ENCODE measurements around the gene DLG2.

Gene DLG2

DNA sequence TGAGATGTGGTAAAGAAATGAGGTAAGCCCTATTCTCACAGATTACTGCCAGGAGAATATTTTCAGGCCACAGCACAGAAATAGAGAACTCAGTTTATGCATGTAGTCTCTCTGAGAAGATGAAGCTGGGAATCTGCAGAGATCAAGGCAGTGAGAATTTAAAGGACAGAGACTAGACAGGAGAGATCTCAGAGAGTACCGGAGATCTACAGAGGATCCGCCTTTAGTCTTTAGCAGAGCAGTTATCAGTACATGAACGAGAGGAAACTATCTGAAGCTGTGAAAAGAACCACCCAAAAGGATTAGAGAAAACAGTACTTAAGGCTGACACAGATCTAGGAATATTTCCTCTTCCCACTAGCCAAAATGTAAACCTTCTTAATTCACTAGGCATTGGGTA is 101.5 kb downstream of the DLG2 start:
- no peak overlapping the region for H3K4me3 ChIP-seq (replicated peaks; ENCODE audit: insufficient read depth, low read length)
- no peaks in the 10 kb centered on the region for H3K27me3 ChIP-seq (ENCODE audit: insufficient read depth, poor library complexity, severe bottlenecking)
- TF ChIP-seq, protein P1, sequence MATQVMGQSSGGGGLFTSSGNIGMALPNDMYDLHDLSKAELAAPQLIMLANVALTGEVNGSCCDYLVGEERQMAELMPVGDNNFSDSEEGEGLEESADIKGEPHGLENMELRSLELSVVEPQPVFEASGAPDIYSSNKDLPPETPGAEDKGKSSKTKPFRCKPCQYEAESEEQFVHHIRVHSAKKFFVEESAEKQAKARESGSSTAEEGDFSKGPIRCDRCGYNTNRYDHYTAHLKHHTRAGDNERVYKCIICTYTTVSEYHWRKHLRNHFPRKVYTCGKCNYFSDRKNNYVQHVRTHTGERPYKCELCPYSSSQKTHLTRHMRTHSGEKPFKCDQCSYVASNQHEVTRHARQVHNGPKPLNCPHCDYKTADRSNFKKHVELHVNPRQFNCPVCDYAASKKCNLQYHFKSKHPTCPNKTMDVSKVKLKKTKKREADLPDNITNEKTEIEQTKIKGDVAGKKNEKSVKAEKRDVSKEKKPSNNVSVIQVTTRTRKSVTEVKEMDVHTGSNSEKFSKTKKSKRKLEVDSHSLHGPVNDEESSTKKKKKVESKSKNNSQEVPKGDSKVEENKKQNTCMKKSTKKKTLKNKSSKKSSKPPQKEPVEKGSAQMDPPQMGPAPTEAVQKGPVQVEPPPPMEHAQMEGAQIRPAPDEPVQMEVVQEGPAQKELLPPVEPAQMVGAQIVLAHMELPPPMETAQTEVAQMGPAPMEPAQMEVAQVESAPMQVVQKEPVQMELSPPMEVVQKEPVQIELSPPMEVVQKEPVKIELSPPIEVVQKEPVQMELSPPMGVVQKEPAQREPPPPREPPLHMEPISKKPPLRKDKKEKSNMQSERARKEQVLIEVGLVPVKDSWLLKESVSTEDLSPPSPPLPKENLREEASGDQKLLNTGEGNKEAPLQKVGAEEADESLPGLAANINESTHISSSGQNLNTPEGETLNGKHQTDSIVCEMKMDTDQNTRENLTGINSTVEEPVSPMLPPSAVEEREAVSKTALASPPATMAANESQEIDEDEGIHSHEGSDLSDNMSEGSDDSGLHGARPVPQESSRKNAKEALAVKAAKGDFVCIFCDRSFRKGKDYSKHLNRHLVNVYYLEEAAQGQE (IDR thresholded peaks at IDR 0.05; ENCODE audit: insufficient replicate concordance, low read depth), result no peak
- TF ChIP-seq POLR2AphosphoS5 (IDR thresholded peaks at IDR 0.05; ENCODE audit: low read depth) (no peak), GABPA (IDR thresholded peaks at IDR 0.05; ENCODE audit: low read depth) (no peak), CTCF (IDR thresholded peaks at IDR 0.05; ENCODE audit: insufficient read depth, low read length) (no peak), SPI1 (IDR thresholded peaks at IDR 0.05; ENCODE audit: borderline replicate concordance, low read depth) (no peak)
- no peak overlapping the region for H3K27ac ChIP-seq (replicated peaks)
- DNase-seq (ENCODE audit: low read depth in 1 of 2, low spot score in 1 of 2), result no peak

- DNase-seq (ENCODE audit: low read depth in 1 of 2, low spot score in 1 of 2), result no peak
- TF ChIP-seq SPI1 (IDR thresholded peaks at IDR 0.05; ENCODE audit: borderline replicate concordance, low read depth), result peak; percentile 95
- no peak for TF ChIP-seq POLR2AphosphoS5 (IDR thresholded peaks at IDR 0.05; ENCODE audit: low read depth)
- TF ChIP-seq CTCF (IDR thresholded peaks at IDR 0.05; ENCODE audit: insufficient read depth, low read length), result no peak
- TF ChIP-seq, protein P1 (IDR thresholded peaks at IDR 0.05; ENCODE audit: insufficient replicate concordance, low read depth), result no peak
- TF ChIP-seq GABPA (IDR thresholded peaks at IDR 0.05; ENCODE audit: low read depth), result no peak
- H3K4me3 ChIP-seq (replicated peaks; ENCODE audit: insufficient read depth, low read length), result no peak overlapping the region
- H3K27ac ChIP-seq (replicated peaks), result no peak overlapping the region
- H3K27me3 ChIP-seq (ENCODE audit: insufficient read depth, poor library complexity, severe bottlenecking), result no peaks in the 10 kb centered on the region
Observed at GRCh38 chr11:85517272-85517671, 109.9 kb downstream of the DLG2 start.

DNA sequence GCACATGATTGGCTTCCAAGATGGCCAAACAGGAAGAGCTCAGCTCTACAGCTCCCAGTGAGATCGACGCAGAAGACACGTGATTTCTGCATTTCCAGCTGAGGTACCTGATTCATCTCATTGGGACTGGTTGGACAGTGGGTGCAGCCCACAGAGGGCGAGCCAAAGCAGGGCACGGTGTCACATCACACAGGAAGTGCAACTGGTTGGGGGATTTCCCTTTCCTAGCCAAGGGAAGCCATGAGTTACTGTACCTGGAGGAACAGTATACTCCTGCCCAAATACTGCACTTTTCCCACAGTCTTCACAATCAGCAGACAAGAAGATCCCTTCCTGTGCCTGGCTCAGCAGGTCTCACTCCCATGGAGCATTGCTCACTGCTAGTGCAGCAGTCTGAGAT is 131.2 kb downstream of the DLG2 start:
- TF ChIP-seq GABPA (IDR thresholded peaks at IDR 0.05; ENCODE audit: low read depth) (no peak), SPI1 (IDR thresholded peaks at IDR 0.05; ENCODE audit: borderline replicate concordance, low read depth) (no peak), POLR2AphosphoS5 (IDR thresholded peaks at IDR 0.05; ENCODE audit: low read depth) (no peak), CTCF (IDR thresholded peaks at IDR 0.05; ENCODE audit: insufficient read depth, low read length) (no peak)
- TF ChIP-seq, protein P1 (IDR thresholded peaks at IDR 0.05; ENCODE audit: insufficient replicate concordance, low read depth), result no peak
- H3K27ac ChIP-seq (replicated peaks), result no peak overlapping the region
- no peak overlapping the region for H3K4me3 ChIP-seq (replicated peaks; ENCODE audit: insufficient read depth, low read length)
- DNase-seq (ENCODE audit: low read depth in 1 of 2, low spot score in 1 of 2), result no peak
- no peaks in the 10 kb centered on the region for H3K27me3 ChIP-seq (ENCODE audit: insufficient read depth, poor library complexity, severe bottlenecking)
